ENCODE measurements around the gene FDPS. TPM values are rescaled to one million over a fixed set of nuclear protein-coding genes. Genes with fewer than 3 reads are reported as not detected.

Gene FDPS
- total and polyA plus RNA-seq, 2 experiments from 2014 or later = 284 to 347 TPM

GRCh38 chr1:155320661-155321617, 12.3 kb downstream of the FDPS start, which contains the start of gene RUSC1:
TSS of gene RUSC1 (plus strand) at chr1:155320894. CDS start at chr1:155321774, 880 bp downstream.
- no peaks in the 10 kb centered on the region for H3K9me2 ChIP-seq (replicated peaks; ENCODE audit: insufficient read depth)
- H3K27ac ChIP-seq = peak within 1 kb of the TSS; percentile 94
- no peaks in the 10 kb centered on the region for H3K36me3 ChIP-seq (replicated peaks; ENCODE audit: insufficient read depth, low read depth)
- peaks cover 14% of the 10 kb centered on the region for H3K79me2 ChIP-seq
- peaks cover 32% of the 10 kb centered on the region for H3K4me1 ChIP-seq (ENCODE audit: insufficient read depth)
- H3K4me2 ChIP-seq = peak within 1 kb of the TSS; percentile 87
- WGBS (ENCODE audit: low lambda C conversion rate, missing lambda C conversion rate) = 44% methylated on average over 37 of the region's 51 CpGs
- no peak for TF ChIP-seq CTCF (IDR thresholded peaks at IDR 0.05; ENCODE audit: poor library complexity)
- no peak for TF ChIP-seq EZH2 (IDR thresholded peaks at IDR 0.05; ENCODE audit: borderline replicate concordance)
- no peak for TF ChIP-seq EZH2phosphoT487 (IDR thresholded peaks at IDR 0.05; ENCODE audit: low read depth, severe bottlenecking, unreplicated experiment)
- no peak within 1 kb of the TSS for H3K4me3 ChIP-seq
- no peaks in the 10 kb centered on the region for H3K27me3 ChIP-seq
- H3K9me3 ChIP-seq (ENCODE audit: low read depth) = no peaks in the 10 kb centered on the region
- H4K20me1 ChIP-seq (ENCODE audit: insufficient read depth, poor library complexity, severe bottlenecking) = peaks cover 11% of the 10 kb centered on the region
- no peak within 1 kb of the TSS for H2AFZ ChIP-seq
- peak; percentile 58 for DNase-seq (ENCODE audit: low spot score)

GRCh38 chr1:155321639-155322503, 13.2 kb downstream of the FDPS start:
- 57% methylated on average over 27 of the region's 27 CpGs for WGBS (ENCODE audit: low lambda C conversion rate, missing lambda C conversion rate)
- peaks cover 27% of the 10 kb centered on the region for H3K4me1 ChIP-seq (ENCODE audit: insufficient read depth)
- peak overlapping the region; percentile 63 for H3K4me3 ChIP-seq
- H3K9me2 ChIP-seq (replicated peaks; ENCODE audit: insufficient read depth) = no peaks in the 10 kb centered on the region
- H4K20me1 ChIP-seq (ENCODE audit: insufficient read depth, poor library complexity, severe bottlenecking) = peaks cover 11% of the 10 kb centered on the region
- peaks cover 21% of the 10 kb centered on the region for H3K79me2 ChIP-seq
- TF ChIP-seq EZH2 (IDR thresholded peaks at IDR 0.05; ENCODE audit: borderline replicate concordance) (no peak), EZH2phosphoT487 (IDR thresholded peaks at IDR 0.05; ENCODE audit: low read depth, severe bottlenecking, unreplicated experiment) (no peak), CTCF (IDR thresholded peaks at IDR 0.05; ENCODE audit: poor library complexity) (no peak)
- peak overlapping the region; percentile 94 for H3K27ac ChIP-seq
- H3K9me3 ChIP-seq (ENCODE audit: low read depth) = no peaks in the 10 kb centered on the region
- H2AFZ ChIP-seq = peak overlapping the region; percentile 69
- peak; percentile 31 for DNase-seq (ENCODE audit: low spot score)
- no peaks in the 10 kb centered on the region for H3K36me3 ChIP-seq (replicated peaks; ENCODE audit: insufficient read depth, low read depth)
- peak overlapping the region; percentile 87 for H3K4me2 ChIP-seq
- no peaks in the 10 kb centered on the region for H3K27me3 ChIP-seq

DNA sequence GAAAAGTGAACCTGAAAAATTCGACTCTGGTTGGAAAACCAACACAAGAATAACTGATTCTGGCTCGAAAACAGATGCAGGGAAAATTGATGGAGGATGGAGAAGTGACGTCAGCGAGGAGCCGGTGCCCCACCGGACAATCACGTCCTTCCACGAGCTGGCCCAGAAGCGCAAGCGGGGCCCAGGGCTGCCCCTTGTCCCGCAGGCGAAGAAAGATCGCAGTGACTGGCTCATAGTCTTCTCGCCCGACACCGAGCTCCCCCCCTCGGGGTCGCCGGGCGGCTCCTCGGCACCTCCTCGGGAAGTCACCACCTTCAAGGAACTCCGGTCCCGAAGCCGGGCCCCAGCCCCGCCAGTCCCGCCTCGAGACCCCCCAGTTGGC, 13.9 kb downstream of the FDPS start:
- H3K36me3 ChIP-seq (replicated peaks; ENCODE audit: insufficient read depth, low read depth) = no peaks in the 10 kb centered on the region
- peaks cover 22% of the 10 kb centered on the region for H3K4me1 ChIP-seq (ENCODE audit: insufficient read depth)
- peak overlapping the region; percentile 94 for H3K27ac ChIP-seq
- H3K79me2 ChIP-seq = peaks cover 27% of the 10 kb centered on the region
- H3K4me2 ChIP-seq = peak overlapping the region; percentile 87
- H2AFZ ChIP-seq = peak overlapping the region; percentile 69
- 5% methylated on average over 19 of the region's 28 CpGs for WGBS (ENCODE audit: low lambda C conversion rate, missing lambda C conversion rate)
- H3K4me3 ChIP-seq = peak overlapping the region; percentile 63
- no peaks in the 10 kb centered on the region for H3K27me3 ChIP-seq
- H3K9me2 ChIP-seq (replicated peaks; ENCODE audit: insufficient read depth) = no peaks in the 10 kb centered on the region
- no peaks in the 10 kb centered on the region for H3K9me3 ChIP-seq (ENCODE audit: low read depth)
- peak; percentile 63 for DNase-seq (ENCODE audit: low spot score)
- TF ChIP-seq CTCF (IDR thresholded peaks at IDR 0.05; ENCODE audit: poor library complexity) = no peak
- TF ChIP-seq EZH2 (IDR thresholded peaks at IDR 0.05; ENCODE audit: borderline replicate concordance) = no peak
- TF ChIP-seq EZH2phosphoT487 (IDR thresholded peaks at IDR 0.05; ENCODE audit: low read depth, severe bottlenecking, unreplicated experiment) = no peak
- H4K20me1 ChIP-seq (ENCODE audit: insufficient read depth, poor library complexity, severe bottlenecking) = peaks cover 11% of the 10 kb centered on the region
